NOMO-1 treated with dmso at 0.1 percent for 144 hours (cell line): ENCODE data around the gene HBEGF.
A peak's percentile ranks its signal among the peaks of the same experiment; 100 is the strongest.

Source experiments
- DNase-seq: peaks from one replicate; lab custom pipeline; 2025; ENCODE audit not compliant: unreplicated experiment; lab: John Stamatoyannopoulos, UW

Gene HBEGF

GRCh38 chr5:140346348-140347221 is at the start of gene HBEGF:
Gene HBEGF (minus strand): TSS chr5:140346603. CDS start chr5:140346328, 275 bp downstream.
- peak; percentile 69 for DNase-seq

- no peak for DNase-seq
Observed at GRCh38 chr5:140393738-140394137, 47.3 kb upstream of the HBEGF start.

GRCh38 chr5:140391732-140392131 is 45.3 kb upstream of the HBEGF start:
- no peak for DNase-seq

GRCh38 chr5:140391312-140391711 is 44.9 kb upstream of the HBEGF start:
- DNase-seq, result peak; percentile 70

GRCh38 chr5:140388052-140388451 is 41.6 kb upstream of the HBEGF start:
- DNase-seq, result no peak

- no peak for DNase-seq
Observed at GRCh38 chr5:140383300-140383699, 36.9 kb upstream of the HBEGF start.

GRCh38 chr5:140382866-140383265 is 36.5 kb upstream of the HBEGF start:
- DNase-seq, result no peak

- DNase-seq, result no peak
Observed at GRCh38 chr5:140381972-140382371, 35.6 kb upstream of the HBEGF start.

GRCh38 chr5:140381351-140381750 is 34.9 kb upstream of the HBEGF start:
- no peak for DNase-seq

- no peak for DNase-seq
Observed at GRCh38 chr5:140372971-140373487, 26.6 kb upstream of the HBEGF start.

- DNase-seq, result no peak
Observed at GRCh38 chr5:140371356-140372151, 25.2 kb upstream of the HBEGF start.

- no peak for DNase-seq
Observed at GRCh38 chr5:140367256-140368013, 21.0 kb upstream of the HBEGF start.

GRCh38 chr5:140366589-140367255 is 20.3 kb upstream of the HBEGF start:
- no peak for DNase-seq

- no peak for DNase-seq
Observed at GRCh38 chr5:140365941-140366340, 19.5 kb upstream of the HBEGF start.

GRCh38 chr5:140365282-140365681 is 18.9 kb upstream of the HBEGF start:
- DNase-seq, result no peak

- DNase-seq, result no peak
Observed at GRCh38 chr5:140364472-140364765, 18.0 kb upstream of the HBEGF start.

GRCh38 chr5:140363631-140364471 is 17.4 kb upstream of the HBEGF start:
- no peak for DNase-seq

- DNase-seq, result no peak
Observed at GRCh38 chr5:140362875-140363630, 16.6 kb upstream of the HBEGF start.

- no peak for DNase-seq
Observed at GRCh38 chr5:140362311-140362710, 15.9 kb upstream of the HBEGF start.
